GM12891 (cell line): Measurements from ENCODE around the gene CEP350.

Experiments used
- POLR2A ChIP-seq: IDR thresholded peaks from 2 replicates; pipeline ENCODE4 v1.6.1; 2011; ENCODE audit warnings: low read depth, low read length, control low read depth
- POLR2AphosphoS5 ChIP-seq: IDR thresholded peaks from 2 replicates; pipeline ENCODE4 v1.6.1; 2011; ENCODE audit warnings: low read depth, low read length, control low read depth
- TAF1 ChIP-seq: IDR thresholded peaks from 2 replicates; pipeline ENCODE4 v1.6.1; 2011; ENCODE audit warnings: low read depth, low read length, control low read depth

- no peak for TF ChIP-seq TAF1
- no peak for TF ChIP-seq POLR2A
- no peak for TF ChIP-seq POLR2AphosphoS5
These were observed 157.5 kb downstream of the CEP350 start for GRCh38 chr1:180112091-180112490.
